HepG2 (cell line): Measurements from ENCODE around the gene SMAP2. TPM values are rescaled to one million over a fixed set of nuclear protein-coding genes. Genes with fewer than 3 reads are reported as not detected.
A peak's percentile ranks its signal among the peaks of the same experiment; 100 is the strongest.

Source experiments
- CBFB ChIP-seq: sonication (generic); formaldehyde crosslinking; IDR thresholded peaks from 2 replicates; pipeline ENCODE4 v1.4.0; 2020; ENCODE audit warnings: missing genetic modification reagents
- HBP1 ChIP-seq: IDR thresholded peaks from 2 replicates; pipeline ENCODE4 v1.6.1; 2016; ENCODE audit warnings: low read depth, control low read depth
- HOMEZ ChIP-seq: IDR thresholded peaks from 2 replicates; pipeline ENCODE4 v1.6.1; 2016; ENCODE audit warnings: low read depth
- KLF6 ChIP-seq: IDR thresholded peaks from 2 replicates; pipeline ENCODE4 v1.8.0; 2016; ENCODE audit warnings: missing biosample characterization, missing genetic modification reagents
- MED1 ChIP-seq: sonication (generic); formaldehyde crosslinking; IDR thresholded peaks from 2 replicates; pipeline ENCODE4 v1.4.0; 2020; ENCODE audit warnings: missing genetic modification reagents
- NFIC ChIP-seq: IDR thresholded peaks from 2 replicates; pipeline ENCODE4 v1.6.1; 2012; ENCODE audit warnings: mild to moderate bottlenecking, low read length, inconsistent platforms
- NR3C1 ChIP-seq: sonication (generic); formaldehyde crosslinking; IDR thresholded peaks from 2 replicates; pipeline ENCODE4 v1.4.0; 2020; ENCODE audit warnings: missing genetic modification reagents
- SP2 ChIP-seq: sonication (generic); formaldehyde crosslinking; IDR thresholded peaks from 2 replicates; pipeline ENCODE4 v1.5.1; 2020; ENCODE audit warnings: mild to moderate bottlenecking, missing genetic modification reagents
- THAP11 ChIP-seq: IDR thresholded peaks from 2 replicates; pipeline ENCODE4 v1.6.1; 2016; ENCODE audit warnings: missing biosample characterization, missing genetic modification reagents
- ZNF251 ChIP-seq: sonication (generic); formaldehyde crosslinking; IDR thresholded peaks from 2 replicates; pipeline ENCODE4 v1.9.0; 2021; ENCODE audit warnings: mild to moderate bottlenecking, missing genetic modification reagents
- ZNF33B ChIP-seq: sonication (generic); formaldehyde crosslinking; IDR thresholded peaks from 2 replicates; pipeline ENCODE4 v1.5.1; 2020; ENCODE audit warnings: mild to moderate bottlenecking, missing genetic modification reagents
- ZNF501 ChIP-seq: sonication (generic); formaldehyde crosslinking; IDR thresholded peaks from 2 replicates; pipeline ENCODE4 v1.5.1; 2020; ENCODE audit warnings: mild to moderate bottlenecking, moderate library complexity, missing genetic modification reagents
- ZNF530 ChIP-seq: sonication (generic); formaldehyde crosslinking; IDR thresholded peaks from 2 replicates; pipeline ENCODE4 v1.5.0; 2020; ENCODE audit warnings: low read depth, mild to moderate bottlenecking, missing genetic modification reagents
- ZNF879 ChIP-seq: sonication (generic); formaldehyde crosslinking; IDR thresholded peaks from 2 replicates; pipeline ENCODE4 v1.8.1; 2023; ENCODE audit warnings: missing genetic modification reagents
- polyA plus RNA-seq, 8 experiments: library from polyadenylated mRNA; depleted of rRNA in 3 of 8; stranded (reverse) in 7 of 8; unstranded in 1 of 8; fragments of >200 nt; fragmentation: Illumina TruSeq in 4 of 8; extraction: Trizol in 4 of 8; gene quantifications; 2 replicates each; pipeline versions ENCODE4 v1.2.1 to v1.2.3, GENCODE V29; 2011 to 2016; ENCODE audit warnings: low read depth in 4 of 8, missing spikeins in 1 of 8, mixed read lengths in 1 of 8; ENCODE audit not compliant: insufficient read depth in 1 of 8
- total RNA-seq, 5 experiments: library from RNA; depleted of rRNA; stranded (reverse); fragments of >200 nt; fragmentation: Illumina TruSeq; extraction: Trizol; gene quantifications; 2 replicates each; pipeline ENCODE4 v1.2.3, GENCODE V29; 2016; ENCODE audit warnings: low read depth in 1 of 5
- TF ChIP-seq, protein P1 (sequence below): sonication (generic); formaldehyde crosslinking; conservative IDR thresholded peaks from 2 replicates; pipeline ENCODE4 v1.4.0; 2020; ENCODE audit warnings: mild to moderate bottlenecking, missing genetic modification reagents, moderate library complexity
- TF ChIP-seq, protein P2 (sequence below): sonication (generic); formaldehyde crosslinking; IDR thresholded peaks from 2 replicates; pipeline ENCODE4 v1.5.0; 2020; ENCODE audit warnings: missing genetic modification reagents
- TF ChIP-seq, protein P3 (sequence below): IDR thresholded peaks from 2 replicates; pipeline ENCODE4 v1.6.1; 2012; ENCODE audit warnings: low read length, improper control_type of control experiment
- TF ChIP-seq, protein P4 (sequence below): IDR thresholded peaks from 2 replicates; pipeline ENCODE4 v1.6.1; 2016; ENCODE audit warnings: missing compliant biosample characterization, missing genetic modification reagents, borderline replicate concordance

SMAP2 gene
- total and polyA plus RNA-seq, 2 of the 13 experiments (the other 11 are each of a cell fraction or from before 2014, with no cell fraction given) = 19.0 to 22.3 TPM

DNA sequence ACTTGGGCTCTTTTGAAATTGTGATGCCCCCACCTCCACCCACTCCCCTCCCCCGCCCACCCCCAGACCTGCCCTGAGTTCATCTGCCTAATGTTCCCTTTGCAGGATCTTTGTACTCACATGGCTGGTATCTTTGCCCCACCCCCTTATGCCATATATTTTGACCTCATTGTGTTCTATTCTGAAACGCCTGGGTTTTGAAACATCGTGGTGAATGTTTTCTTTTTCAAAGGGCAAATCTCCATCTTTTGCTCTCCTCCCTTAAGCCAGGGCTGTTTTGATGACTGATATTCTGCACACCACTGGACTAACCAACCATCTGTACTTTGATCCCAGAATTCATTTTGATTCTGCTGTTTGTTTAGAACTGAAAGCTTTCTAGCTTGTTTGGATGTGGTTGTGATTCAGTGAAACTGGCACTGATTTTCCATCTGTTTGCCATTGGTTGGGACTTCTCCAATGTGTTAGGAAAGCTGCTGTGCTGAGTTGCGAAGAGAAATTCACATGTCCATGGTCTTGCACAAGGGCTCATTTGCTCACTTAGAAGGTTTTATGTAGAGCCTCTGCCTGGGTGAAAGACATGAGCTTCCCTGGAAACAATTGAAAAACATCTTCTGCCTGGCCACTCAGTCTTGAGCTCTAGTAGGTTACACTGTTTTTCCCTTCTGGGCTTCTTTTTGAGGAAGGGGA, 16.5 kb downstream of the SMAP2 start (continued):
- TF ChIP-seq ZNF879 (CRISPR knock-in tag) = no peak
- TF ChIP-seq, protein P1, sequence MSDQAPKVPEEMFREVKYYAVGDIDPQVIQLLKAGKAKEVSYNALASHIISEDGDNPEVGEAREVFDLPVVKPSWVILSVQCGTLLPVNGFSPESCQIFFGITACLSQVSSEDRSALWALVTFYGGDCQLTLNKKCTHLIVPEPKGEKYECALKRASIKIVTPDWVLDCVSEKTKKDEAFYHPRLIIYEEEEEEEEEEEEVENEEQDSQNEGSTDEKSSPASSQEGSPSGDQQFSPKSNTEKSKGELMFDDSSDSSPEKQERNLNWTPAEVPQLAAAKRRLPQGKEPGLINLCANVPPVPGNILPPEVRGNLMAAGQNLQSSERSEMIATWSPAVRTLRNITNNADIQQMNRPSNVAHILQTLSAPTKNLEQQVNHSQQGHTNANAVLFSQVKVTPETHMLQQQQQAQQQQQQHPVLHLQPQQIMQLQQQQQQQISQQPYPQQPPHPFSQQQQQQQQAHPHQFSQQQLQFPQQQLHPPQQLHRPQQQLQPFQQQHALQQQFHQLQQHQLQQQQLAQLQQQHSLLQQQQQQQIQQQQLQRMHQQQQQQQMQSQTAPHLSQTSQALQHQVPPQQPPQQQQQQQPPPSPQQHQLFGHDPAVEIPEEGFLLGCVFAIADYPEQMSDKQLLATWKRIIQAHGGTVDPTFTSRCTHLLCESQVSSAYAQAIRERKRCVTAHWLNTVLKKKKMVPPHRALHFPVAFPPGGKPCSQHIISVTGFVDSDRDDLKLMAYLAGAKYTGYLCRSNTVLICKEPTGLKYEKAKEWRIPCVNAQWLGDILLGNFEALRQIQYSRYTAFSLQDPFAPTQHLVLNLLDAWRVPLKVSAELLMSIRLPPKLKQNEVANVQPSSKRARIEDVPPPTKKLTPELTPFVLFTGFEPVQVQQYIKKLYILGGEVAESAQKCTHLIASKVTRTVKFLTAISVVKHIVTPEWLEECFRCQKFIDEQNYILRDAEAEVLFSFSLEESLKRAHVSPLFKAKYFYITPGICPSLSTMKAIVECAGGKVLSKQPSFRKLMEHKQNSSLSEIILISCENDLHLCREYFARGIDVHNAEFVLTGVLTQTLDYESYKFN (CRISPR knock-in tag) = peak; percentile 89
- TF ChIP-seq HBP1 (CRISPR knock-in tag) = no peak
- TF ChIP-seq, protein P2, sequence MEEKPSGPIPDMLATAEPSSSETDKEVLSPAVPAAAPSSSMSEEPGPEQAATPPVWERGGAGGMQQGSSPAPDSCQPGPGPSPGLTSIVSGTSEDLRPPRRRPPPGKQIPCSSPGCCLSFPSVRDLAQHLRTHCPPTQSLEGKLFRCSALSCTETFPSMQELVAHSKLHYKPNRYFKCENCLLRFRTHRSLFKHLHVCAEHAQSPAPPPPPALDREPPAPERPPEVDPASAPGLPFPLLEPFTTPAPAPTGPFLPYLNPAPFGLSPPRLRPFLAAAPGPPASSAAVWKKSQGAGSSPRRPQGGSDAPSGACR (CRISPR knock-in tag) = no peak
- peak; percentile 71; the same call in 1 of the 2 replicates for TF ChIP-seq HOMEZ (CRISPR knock-in tag)
- no peak for TF ChIP-seq CBFB (CRISPR knock-in tag)
- peak; percentile 78 for TF ChIP-seq MED1 (CRISPR knock-in tag)
- TF ChIP-seq ZNF33B = no peak
- TF ChIP-seq THAP11 (CRISPR knock-in tag) = peak; percentile 61
- peak; percentile 16; the same call in 1 of the 2 replicates for TF ChIP-seq KLF6 (CRISPR knock-in tag)
- no peak for TF ChIP-seq ZNF251 (CRISPR knock-in tag)
- TF ChIP-seq NR3C1 (CRISPR knock-in tag) = no peak
- no peak for TF ChIP-seq SP2
- TF ChIP-seq NFIC = peak; percentile 73; the same call in 1 of the 2 replicates
- TF ChIP-seq, protein P3, sequence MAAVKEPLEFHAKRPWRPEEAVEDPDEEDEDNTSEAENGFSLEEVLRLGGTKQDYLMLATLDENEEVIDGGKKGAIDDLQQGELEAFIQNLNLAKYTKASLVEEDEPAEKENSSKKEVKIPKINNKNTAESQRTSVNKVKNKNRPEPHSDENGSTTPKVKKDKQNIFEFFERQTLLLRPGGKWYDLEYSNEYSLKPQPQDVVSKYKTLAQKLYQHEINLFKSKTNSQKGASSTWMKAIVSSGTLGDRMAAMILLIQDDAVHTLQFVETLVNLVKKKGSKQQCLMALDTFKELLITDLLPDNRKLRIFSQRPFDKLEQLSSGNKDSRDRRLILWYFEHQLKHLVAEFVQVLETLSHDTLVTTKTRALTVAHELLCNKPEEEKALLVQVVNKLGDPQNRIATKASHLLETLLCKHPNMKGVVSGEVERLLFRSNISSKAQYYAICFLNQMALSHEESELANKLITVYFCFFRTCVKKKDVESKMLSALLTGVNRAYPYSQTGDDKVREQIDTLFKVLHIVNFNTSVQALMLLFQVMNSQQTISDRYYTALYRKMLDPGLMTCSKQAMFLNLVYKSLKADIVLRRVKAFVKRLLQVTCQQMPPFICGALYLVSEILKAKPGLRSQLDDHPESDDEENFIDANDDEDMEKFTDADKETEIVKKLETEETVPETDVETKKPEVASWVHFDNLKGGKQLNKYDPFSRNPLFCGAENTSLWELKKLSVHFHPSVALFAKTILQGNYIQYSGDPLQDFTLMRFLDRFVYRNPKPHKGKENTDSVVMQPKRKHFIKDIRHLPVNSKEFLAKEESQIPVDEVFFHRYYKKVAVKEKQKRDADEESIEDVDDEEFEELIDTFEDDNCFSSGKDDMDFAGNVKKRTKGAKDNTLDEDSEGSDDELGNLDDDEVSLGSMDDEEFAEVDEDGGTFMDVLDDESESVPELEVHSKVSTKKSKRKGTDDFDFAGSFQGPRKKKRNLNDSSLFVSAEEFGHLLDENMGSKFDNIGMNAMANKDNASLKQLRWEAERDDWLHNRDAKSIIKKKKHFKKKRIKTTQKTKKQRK = no peak
- TF ChIP-seq ZNF501 (CRISPR knock-in tag) = 0 out of 2 replicates have a peak, but pooled peaks have one; percentile 18
- TF ChIP-seq, protein P4, sequence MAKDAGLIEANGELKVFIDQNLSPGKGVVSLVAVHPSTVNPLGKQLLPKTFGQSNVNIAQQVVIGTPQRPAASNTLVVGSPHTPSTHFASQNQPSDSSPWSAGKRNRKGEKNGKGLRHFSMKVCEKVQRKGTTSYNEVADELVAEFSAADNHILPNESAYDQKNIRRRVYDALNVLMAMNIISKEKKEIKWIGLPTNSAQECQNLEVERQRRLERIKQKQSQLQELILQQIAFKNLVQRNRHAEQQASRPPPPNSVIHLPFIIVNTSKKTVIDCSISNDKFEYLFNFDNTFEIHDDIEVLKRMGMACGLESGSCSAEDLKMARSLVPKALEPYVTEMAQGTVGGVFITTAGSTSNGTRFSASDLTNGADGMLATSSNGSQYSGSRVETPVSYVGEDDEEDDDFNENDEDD = no peak
- TF ChIP-seq ZNF530 (CRISPR knock-in tag) = no peak
